H9 (cell line): ENCODE measurements around the gene XRN1. TPM values are rescaled to one million over a fixed set of nuclear protein-coding genes. Genes with fewer than 3 reads are reported as not detected.

ENCODE experiments used
- DNase-seq: peaks from one replicate; pipeline ENCODE4 v3.0.0-alpha.2; 2017
- H2AFZ ChIP-seq: one replicate; pipeline ENCODE4 v1.6.1; 2013; ENCODE audit warnings: mild to moderate bottlenecking, low read length, control low read depth, moderate library complexity
- H2AK5ac ChIP-seq: 2 replicates; pipeline ENCODE4 v1.6.1; 2013; ENCODE audit warnings: low read length, control low read depth, mixed read lengths; ENCODE audit not compliant: insufficient read length
- H2BK120ac ChIP-seq: one replicate; pipeline ENCODE4 v1.6.1; 2013; ENCODE audit warnings: low read depth, mild to moderate bottlenecking, low read length, control low read depth, inconsistent platforms; ENCODE audit not compliant: poor library complexity, severe bottlenecking
- H2BK12ac ChIP-seq: 2 replicates; pipeline ENCODE4 v1.6.1; 2013; ENCODE audit warnings: low read length, control low read depth, mixed read lengths, low read depth; ENCODE audit not compliant: insufficient read length
- H2BK15ac ChIP-seq: 2 replicates; pipeline ENCODE4 v1.6.1; 2013; ENCODE audit warnings: low read depth, low read length, control low read depth
- H2BK20ac ChIP-seq: one replicate; pipeline ENCODE4 v1.6.1; 2013; ENCODE audit warnings: low read depth, mild to moderate bottlenecking, low read length, control low read depth, inconsistent platforms; ENCODE audit not compliant: poor library complexity, severe bottlenecking
- H2BK5ac ChIP-seq: 2 replicates; pipeline ENCODE4 v1.6.1; 2013; ENCODE audit warnings: low read length, control low read depth, mixed read lengths; ENCODE audit not compliant: insufficient read length
- H3K14ac ChIP-seq: 2 replicates; pipeline ENCODE4 v1.6.1; 2013; ENCODE audit warnings: low read length, control low read depth; ENCODE audit not compliant: insufficient read depth
- H3K18ac ChIP-seq: 2 replicates; pipeline ENCODE4 v1.6.1; 2013; ENCODE audit warnings: low read depth, mild to moderate bottlenecking, mixed read lengths, low read length, control low read depth; ENCODE audit not compliant: insufficient read length
- H3K23ac ChIP-seq: 2 replicates; pipeline ENCODE4 v1.6.1; 2013; ENCODE audit warnings: low read length, control low read depth, mixed read lengths, low read depth; ENCODE audit not compliant: insufficient read length
- H3K23me2 ChIP-seq: 2 replicates; pipeline ENCODE4 v1.6.1; 2013; ENCODE audit warnings: low read depth, mild to moderate bottlenecking, mixed read lengths, low read length, control low read depth; ENCODE audit not compliant: insufficient read length, poor library complexity, severe bottlenecking
- H3K27ac ChIP-seq: 2 replicates; pipeline ENCODE4 v1.5.1; 2013; ENCODE audit warnings: low read length, control low read depth, mixed read lengths, low read depth; ENCODE audit not compliant: insufficient read length
- H3K27me3 ChIP-seq: 2 replicates; pipeline ENCODE4 v1.6.1; 2013; ENCODE audit warnings: low read length, control low read depth, inconsistent platforms; ENCODE audit not compliant: insufficient read depth
- H3K4ac ChIP-seq: 2 replicates; pipeline ENCODE4 v1.6.1; 2013; ENCODE audit warnings: low read depth, mild to moderate bottlenecking, control low read depth, inconsistent platforms, low read length, moderate library complexity
- H3K4me1 ChIP-seq: 2 replicates; pipeline ENCODE4 v1.6.1; 2013; ENCODE audit warnings: low read length, control low read depth, inconsistent platforms; ENCODE audit not compliant: insufficient read depth
- H3K4me2 ChIP-seq: 2 replicates; pipeline ENCODE4 v1.6.1; 2013; ENCODE audit warnings: low read length, control low read depth, mixed read lengths; ENCODE audit not compliant: insufficient read length, insufficient read depth
- H3K56ac ChIP-seq: 2 replicates; pipeline ENCODE4 v1.6.1; 2013; ENCODE audit warnings: low read depth, mild to moderate bottlenecking, mixed read lengths, low read length, control low read depth; ENCODE audit not compliant: insufficient read length
- H3K79me1 ChIP-seq: 2 replicates; pipeline ENCODE4 v1.6.1; 2013; ENCODE audit warnings: low read depth, mild to moderate bottlenecking, moderate library complexity, low read length, control low read depth, inconsistent platforms; ENCODE audit not compliant: insufficient read depth, poor library complexity, severe bottlenecking
- H3K79me2 ChIP-seq: 2 replicates; pipeline ENCODE4 v1.6.1; 2013; ENCODE audit warnings: low read length, control low read depth, inconsistent platforms; ENCODE audit not compliant: insufficient read depth
- H3K9ac ChIP-seq: 2 replicates; pipeline ENCODE4 v1.6.1; 2013; ENCODE audit warnings: low read length, control low read depth, mixed read lengths; ENCODE audit not compliant: insufficient read length; ENCODE audit errors: extremely low read depth
- H3K9me3 ChIP-seq: one replicate; pipeline ENCODE4 v1.6.1; 2013; ENCODE audit warnings: low read depth, low read length, inconsistent platforms; ENCODE audit not compliant: control insufficient read depth
- H3T11ph ChIP-seq: one replicate; pipeline ENCODE4 v1.6.1; 2013; ENCODE audit warnings: mild to moderate bottlenecking, low read length, control low read depth, inconsistent platforms
- H4K20me1 ChIP-seq: one replicate; pipeline ENCODE4 v1.6.1; 2013; ENCODE audit not compliant: control insufficient read depth, insufficient read length, insufficient read depth
- H4K5ac ChIP-seq: 2 replicates; pipeline ENCODE4 v1.6.1; 2013; ENCODE audit warnings: low read depth, mild to moderate bottlenecking, mixed read lengths, low read length, control low read depth; ENCODE audit not compliant: insufficient read length
- H4K8ac ChIP-seq: replicated peaks from 2 replicates; pipeline ENCODE4 v1.6.1; 2013; ENCODE audit warnings: low read length, control low read depth, mixed read lengths, low read depth; ENCODE audit not compliant: insufficient read length
- H4K91ac ChIP-seq: 2 replicates; pipeline ENCODE4 v1.6.1; 2013; ENCODE audit warnings: low read depth, mild to moderate bottlenecking, moderate library complexity, mixed read lengths, low read length, control low read depth; ENCODE audit not compliant: insufficient read length
- H3K27ac Mint-ChIP-seq, 3 experiments: 2 replicates in 2 of 3; 3 replicates in 1 of 3; pipeline ENCODE4 v1.8.0; 2020 to 2021; ENCODE audit warnings: mixed read lengths in 3 of 3, mild to moderate bottlenecking in 1 of 3, moderate library complexity in 1 of 3
- H3K27me3 Mint-ChIP-seq: 2 replicates; pipeline ENCODE4 v1.8.0; 2021; ENCODE audit warnings: low read depth, mild to moderate bottlenecking, moderate library complexity, mixed read lengths
- H3K36me3 Mint-ChIP-seq, 3 experiments: 2 replicates in 2 of 3; 3 replicates in 1 of 3; pipeline ENCODE4 v1.8.0; 2020 to 2021; ENCODE audit warnings: low read depth in 3 of 3, mixed read lengths in 3 of 3; ENCODE audit not compliant: insufficient read depth in 1 of 3
- H3K4me1 Mint-ChIP-seq, 2 experiments: 2 replicates each; pipeline ENCODE4 v1.8.0; 2020; ENCODE audit warnings: mixed read lengths in 2 of 2
- H3K4me3 Mint-ChIP-seq, 2 experiments: 2 replicates in 1 of 2; 3 replicates in 1 of 2; pipeline ENCODE4 v1.8.0; 2020 to 2021; ENCODE audit warnings: mild to moderate bottlenecking in 2 of 2, mixed read lengths in 2 of 2, moderate library complexity in 1 of 2
- H3K9me3 Mint-ChIP-seq, 2 experiments: 2 replicates in 1 of 2; 3 replicates in 1 of 2; pipeline ENCODE4 v1.8.0; 2020; ENCODE audit warnings: mild to moderate bottlenecking in 2 of 2, mixed read lengths in 2 of 2, moderate library complexity in 1 of 2
- CTCF ChIP-seq: fragments of 200-600 bp; sonication (generic); conservative IDR thresholded peaks from 3 replicates; pipeline ENCODE4 v1.8.0; 2021; ENCODE audit warnings: antibody characterized with exemption, mild to moderate bottlenecking
- WGBS: extraction: QIAGEN DNeasy Blood & Tissue Kit; methylation state at CpG from one replicate; pipeline ENCODE4 v1.1.7; 2013; ENCODE audit warnings: missing lambda C conversion rate, low lambda C conversion rate, mixed read lengths; ENCODE audit not compliant: insufficient read length; ENCODE audit errors: extremely low coverage; 5-methylcytosine and 5-hydroxymethylcytosine counted together
- total RNA-seq: library from RNA; stranded (reverse); gene quantifications from 2 replicates; pipeline ENCODE4 v1.2.1, GENCODE V29; 2021

Gene XRN1
- total RNA-seq, 1 experiment from 2014 or later, result 15.0 TPM

- Histone ChIP-seq H3K18ac (no peak overlapping the region), H3K79me1 (no peaks in the 10 kb centered on the region), H4K5ac (no peak overlapping the region), H2BK20ac (no peak overlapping the region), H2BK120ac (no peak overlapping the region), H2BK15ac (no peak overlapping the region), H3K23me2 (no peaks in the 10 kb centered on the region), H3K4me1 (no peaks in the 10 kb centered on the region), H2AK5ac (no peak overlapping the region), H4K91ac (no peak overlapping the region), H3K23ac (no peak overlapping the region), H4K8ac (no peak overlapping the region), H3K4me2 (no peak overlapping the region), H4K20me1 (no peaks in the 10 kb centered on the region), H3K9me3 (no peaks in the 10 kb centered on the region), H3K9ac (no peak overlapping the region), H3K27me3 (no peaks in the 10 kb centered on the region), H2AFZ (no peak overlapping the region), H3K4ac (no peak overlapping the region), H3K14ac (no peak overlapping the region), H3K79me2 (no peaks in the 10 kb centered on the region), H3K27ac (no peak overlapping the region), H2BK5ac (no peak overlapping the region), H3T11ph (no peak overlapping the region), H3K56ac (no peak overlapping the region), H2BK12ac (no peak overlapping the region)
- H3K4me3 Mint-ChIP-seq, result no peak overlapping the region
- DNase-seq, result no peak
- H3K27ac Mint-ChIP-seq, result no peak overlapping the region
- no CpG with 5 or more reads among the region's 4 CpGs for WGBS
- TF ChIP-seq CTCF, result no peak
- H3K9me3 Mint-ChIP-seq, result peaks cover 0 to 4% of the 10 kb centered on the region in 2 experiments; a peak in 2 of 5 replicates
- H3K36me3 Mint-ChIP-seq, result peaks cover 0 to 4% (median 0%) of the 10 kb centered on the region in 3 experiments; a peak in 2 of 7 replicates
- no peaks in the 10 kb centered on the region for H3K27me3 Mint-ChIP-seq
- no peaks in the 10 kb centered on the region for H3K4me1 Mint-ChIP-seq
Observed at GRCh38 chr3:142470826-142471225, 23.0 kb upstream of the XRN1 start.
